SU-DHL-6 (cell line): ENCODE measurements around the gene PLEKHF1.

Experiments
- EZH2phosphoT487 ChIP-seq: fragments of 200-600 bp; sonication (generic), shearing (Covaris generic); conservative IDR thresholded peaks from 2 replicates; pipeline ENCODE4 v1.6.1; 2018; ENCODE audit warnings: mild to moderate bottlenecking, antibody characterized with exemption, low read length, moderate library complexity, mixed read lengths
- TF ChIP-seq, protein P1 (sequence below): fragments of 200-600 bp; sonication (generic); IDR thresholded peaks from one replicate; pipeline ENCODE4 v1.5.1; 2017; ENCODE audit warnings: antibody characterized with exemption, mild to moderate bottlenecking, low read length, moderate library complexity; ENCODE audit not compliant: insufficient read depth, poor library complexity, severe bottlenecking

DNA sequence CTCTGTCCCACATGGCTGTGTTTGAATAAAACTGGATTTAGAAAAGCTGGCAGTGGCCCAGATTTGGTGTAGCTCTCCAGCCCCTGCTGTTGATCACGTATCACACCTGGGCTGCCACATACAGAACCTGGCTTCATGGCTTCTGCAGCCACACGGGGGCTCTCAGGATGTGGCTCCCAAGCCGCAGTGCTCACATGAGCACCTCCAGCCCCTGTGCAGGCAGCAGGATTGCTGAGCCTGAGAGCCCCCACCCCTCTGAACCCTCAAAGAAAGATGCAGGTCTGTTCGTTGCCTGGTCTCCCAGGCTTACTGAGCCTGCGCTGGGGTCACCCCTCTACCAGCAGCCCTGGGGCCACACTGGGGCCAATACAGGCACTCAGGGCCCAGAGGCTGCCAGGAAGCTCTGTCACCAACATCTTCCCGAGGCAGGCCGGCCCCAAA, 2.7 kb downstream of the PLEKHF1 start:
- TF ChIP-seq, protein P1, sequence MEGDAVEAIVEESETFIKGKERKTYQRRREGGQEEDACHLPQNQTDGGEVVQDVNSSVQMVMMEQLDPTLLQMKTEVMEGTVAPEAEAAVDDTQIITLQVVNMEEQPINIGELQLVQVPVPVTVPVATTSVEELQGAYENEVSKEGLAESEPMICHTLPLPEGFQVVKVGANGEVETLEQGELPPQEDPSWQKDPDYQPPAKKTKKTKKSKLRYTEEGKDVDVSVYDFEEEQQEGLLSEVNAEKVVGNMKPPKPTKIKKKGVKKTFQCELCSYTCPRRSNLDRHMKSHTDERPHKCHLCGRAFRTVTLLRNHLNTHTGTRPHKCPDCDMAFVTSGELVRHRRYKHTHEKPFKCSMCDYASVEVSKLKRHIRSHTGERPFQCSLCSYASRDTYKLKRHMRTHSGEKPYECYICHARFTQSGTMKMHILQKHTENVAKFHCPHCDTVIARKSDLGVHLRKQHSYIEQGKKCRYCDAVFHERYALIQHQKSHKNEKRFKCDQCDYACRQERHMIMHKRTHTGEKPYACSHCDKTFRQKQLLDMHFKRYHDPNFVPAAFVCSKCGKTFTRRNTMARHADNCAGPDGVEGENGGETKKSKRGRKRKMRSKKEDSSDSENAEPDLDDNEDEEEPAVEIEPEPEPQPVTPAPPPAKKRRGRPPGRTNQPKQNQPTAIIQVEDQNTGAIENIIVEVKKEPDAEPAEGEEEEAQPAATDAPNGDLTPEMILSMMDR, result no peak
- TF ChIP-seq EZH2phosphoT487, result no peak
